Caco-2 (cell line): Measurements from ENCODE around the gene ASB10. TPM values are rescaled to one million over a fixed set of nuclear protein-coding genes. Genes with fewer than 3 reads are reported as not detected.
A peak's percentile ranks its signal among the peaks of the same experiment; 100 is the strongest.

ENCODE experiments used
- BruUV-seq: library from RNA; stranded (reverse); fragments of 400-500 nt; replicated peaks from 2 replicates; lab custom pipeline; 2021; lab: Mats Ljungman, UMichigan
- CTCF ChIA-PET: fragments of 300-600 bp; sonication (Branson Sonifier 250); formaldehyde crosslinking; loops from one replicate; lab custom pipeline; 2022; ENCODE audit warnings: antibody characterized with exemption; lab: Charles Lee
- POLR2A ChIA-PET: fragments of 300-600 bp; sonication (Branson Sonifier 250); formaldehyde crosslinking; loops from one replicate; lab custom pipeline; 2022; ENCODE audit warnings: antibody characterized with exemption; lab: Charles Lee
- DNase-seq, 2 experiments: peaks; one replicate each; pipeline versions ENCODE4 v3.0.0 to v3.0.0-alpha.2; 2020 to 2022
- H3K27me3 ChIP-seq: replicated peaks from 2 replicates; pipeline ENCODE4 v1.6.0; 2011; ENCODE audit warnings: low read length; ENCODE audit not compliant: control insufficient read depth, insufficient read depth
- H3K36me3 ChIP-seq: 2 replicates; pipeline ENCODE4 v1.5.1; 2011; ENCODE audit warnings: low read length; ENCODE audit not compliant: control insufficient read depth, insufficient read depth
- H3K4me1 ChIP-seq: fragments of 250-450 bp; sonication (Bioruptor Pico); 2 replicates; pipeline ENCODE4 v1.5.1; 2020; ENCODE audit warnings: mild to moderate bottlenecking
- H3K4me3 ChIP-seq: 2 replicates; pipeline ENCODE4 v1.5.1; 2011; ENCODE audit warnings: low read depth, mild to moderate bottlenecking, control low read depth, low read length
- H3K9me3 ChIP-seq: fragments of 250-450 bp; sonication (Bioruptor Pico); 2 replicates; pipeline ENCODE4 v1.5.1; 2020; ENCODE audit warnings: mild to moderate bottlenecking, moderate library complexity
- H3K27ac Mint-ChIP-seq: one replicate; pipeline ENCODE4 v1.8.0; 2022; ENCODE audit warnings: mixed read lengths; ENCODE audit not compliant: unreplicated experiment
- H3K27me3 Mint-ChIP-seq: one replicate; pipeline ENCODE4 v1.8.0; 2022; ENCODE audit warnings: mixed read lengths; ENCODE audit not compliant: insufficient read depth, unreplicated experiment
- H3K36me3 Mint-ChIP-seq: one replicate; pipeline ENCODE4 v1.8.0; 2022; ENCODE audit warnings: mild to moderate bottlenecking, mixed read lengths; ENCODE audit not compliant: insufficient read depth, unreplicated experiment
- H3K4me1 Mint-ChIP-seq: one replicate; pipeline ENCODE4 v1.8.0; 2022; ENCODE audit warnings: low read depth, mixed read lengths; ENCODE audit not compliant: unreplicated experiment
- H3K4me3 Mint-ChIP-seq: one replicate; pipeline ENCODE4 v1.8.0; 2022; ENCODE audit warnings: mild to moderate bottlenecking, moderate library complexity, mixed read lengths; ENCODE audit not compliant: unreplicated experiment
- H3K9me3 Mint-ChIP-seq: one replicate; pipeline ENCODE4 v1.8.0; 2022; ENCODE audit warnings: mixed read lengths; ENCODE audit not compliant: unreplicated experiment
- intact Hi-C: fragments of 100-400 bp; cut with micrococcal nuclease; formaldehyde crosslinking; loops from one replicate; pipeline ENCODE4 v1.10.0; 2022; ENCODE audit not compliant: unreplicated experiment
- total RNA-seq: library from RNA; stranded (reverse); gene quantifications from 2 replicates; pipeline ENCODE4 v1.2.3, GENCODE V29; 2022
- TF ChIP-seq, protein P1 (sequence below), 2 experiments: fragments of 200-600 bp in 1 of 2; IDR thresholded peaks; 1 replicate in 1 of 2; 2 replicates in 1 of 2; pipeline versions ENCODE4 v1.5.1 to v1.8.0; 2011 to 2022; ENCODE audit warnings: antibody characterized with exemption in 1 of 2, control low read depth in 1 of 2, inconsistent platforms in 1 of 2, low read depth in 1 of 2, low read length in 1 of 2, mild to moderate bottlenecking in 1 of 2, moderate library complexity in 1 of 2; ENCODE audit not compliant: insufficient read depth in 1 of 2, severe bottlenecking in 1 of 2, unreplicated experiment in 1 of 2

ASB10 gene
- total RNA-seq, 1 experiment from 2014 or later: not detected

DNA sequence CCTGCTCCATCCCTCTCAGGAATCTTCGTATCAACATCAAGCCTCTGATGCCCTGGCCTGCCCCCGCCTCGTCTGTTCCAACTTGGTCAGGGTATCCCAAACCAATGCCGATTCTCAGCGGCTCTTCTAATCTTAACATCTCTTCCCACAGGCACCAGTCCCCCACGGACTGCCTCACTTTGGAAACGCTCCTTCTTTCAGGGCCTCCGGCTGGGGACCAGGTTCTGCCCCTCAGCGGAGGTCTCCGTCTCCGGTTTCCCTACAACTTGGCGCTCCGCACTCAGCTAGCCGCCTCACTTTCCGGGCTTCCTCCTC lies 39.5 kb upstream of the ASB10 start:
- no peak for DNase-seq
- Mint-ChIP-seq H3K36me3 (peaks cover 44% of the 10 kb centered on the region), H3K4me3 (peak overlapping the region; percentile 88), H3K27ac (peak overlapping the region; percentile 82), H3K27me3 (no peaks in the 10 kb centered on the region), H3K4me1 (peaks cover 15% of the 10 kb centered on the region), H3K9me3 (no peaks in the 10 kb centered on the region)
- CTCF ChIA-PET: interaction anchor here (1.0 to 3.0 kb wide), 4 partner anchors 15 to 115 kb away, joined by 5 to 22 read pairs (median 6); no protein-coding TSS in a partner anchor
- POLR2A ChIA-PET: interaction anchor here (0.9 to 1.5 kb wide), 3 partner anchors 14 to 164 kb away, joined by 3 to 6 read pairs (median 3); partner anchors contain the start of gene NUB1
- intact Hi-C loops: no loop called here
- peaks cover 3% of the 10 kb centered on the region for H3K36me3 ChIP-seq
- peak overlapping the region; percentile 81 for H3K4me3 ChIP-seq
- TF ChIP-seq, protein P1, sequence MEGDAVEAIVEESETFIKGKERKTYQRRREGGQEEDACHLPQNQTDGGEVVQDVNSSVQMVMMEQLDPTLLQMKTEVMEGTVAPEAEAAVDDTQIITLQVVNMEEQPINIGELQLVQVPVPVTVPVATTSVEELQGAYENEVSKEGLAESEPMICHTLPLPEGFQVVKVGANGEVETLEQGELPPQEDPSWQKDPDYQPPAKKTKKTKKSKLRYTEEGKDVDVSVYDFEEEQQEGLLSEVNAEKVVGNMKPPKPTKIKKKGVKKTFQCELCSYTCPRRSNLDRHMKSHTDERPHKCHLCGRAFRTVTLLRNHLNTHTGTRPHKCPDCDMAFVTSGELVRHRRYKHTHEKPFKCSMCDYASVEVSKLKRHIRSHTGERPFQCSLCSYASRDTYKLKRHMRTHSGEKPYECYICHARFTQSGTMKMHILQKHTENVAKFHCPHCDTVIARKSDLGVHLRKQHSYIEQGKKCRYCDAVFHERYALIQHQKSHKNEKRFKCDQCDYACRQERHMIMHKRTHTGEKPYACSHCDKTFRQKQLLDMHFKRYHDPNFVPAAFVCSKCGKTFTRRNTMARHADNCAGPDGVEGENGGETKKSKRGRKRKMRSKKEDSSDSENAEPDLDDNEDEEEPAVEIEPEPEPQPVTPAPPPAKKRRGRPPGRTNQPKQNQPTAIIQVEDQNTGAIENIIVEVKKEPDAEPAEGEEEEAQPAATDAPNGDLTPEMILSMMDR (IDR thresholded peaks at IDR 0.05; ENCODE audit: insufficient read depth in 1 of 2, low read depth in 1 of 2, low read length in 1 of 2, severe bottlenecking in 1 of 2, unreplicated experiment in 1 of 2): no peak
- no TSS peak for BruUV-seq
- H3K4me1 ChIP-seq: peaks cover 15% of the 10 kb centered on the region
- no peaks in the 10 kb centered on the region for H3K27me3 ChIP-seq
- H3K9me3 ChIP-seq: no peaks in the 10 kb centered on the region

DNA sequence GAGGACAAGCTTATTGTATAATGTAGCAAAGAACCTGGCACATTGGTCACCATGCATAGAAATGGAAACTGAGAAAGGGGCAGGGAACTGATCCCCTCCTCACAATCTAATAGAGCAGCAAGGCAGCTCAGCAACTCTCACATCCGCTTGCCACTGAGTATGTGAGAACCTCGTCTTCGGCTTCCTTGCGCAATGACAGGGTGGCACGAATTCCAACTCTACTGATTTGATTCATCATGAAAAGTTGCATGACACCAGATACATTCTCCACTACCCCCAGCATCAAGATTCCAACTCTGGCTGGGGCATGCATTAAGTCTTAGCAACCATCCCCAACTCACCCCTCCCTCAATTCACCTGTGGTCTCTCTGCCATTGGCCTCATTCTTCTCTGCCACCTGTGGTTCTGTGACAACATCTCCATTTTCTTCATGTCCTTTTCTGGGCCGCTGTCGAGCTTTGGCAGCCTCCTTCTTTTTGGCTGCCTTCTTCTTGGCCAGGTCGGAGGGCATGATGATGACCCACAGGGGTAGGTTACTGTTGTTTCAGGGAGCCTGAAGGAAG lies 39.0 kb upstream of the ASB10 start:
- no peak overlapping the region for H3K27ac Mint-ChIP-seq

DNA sequence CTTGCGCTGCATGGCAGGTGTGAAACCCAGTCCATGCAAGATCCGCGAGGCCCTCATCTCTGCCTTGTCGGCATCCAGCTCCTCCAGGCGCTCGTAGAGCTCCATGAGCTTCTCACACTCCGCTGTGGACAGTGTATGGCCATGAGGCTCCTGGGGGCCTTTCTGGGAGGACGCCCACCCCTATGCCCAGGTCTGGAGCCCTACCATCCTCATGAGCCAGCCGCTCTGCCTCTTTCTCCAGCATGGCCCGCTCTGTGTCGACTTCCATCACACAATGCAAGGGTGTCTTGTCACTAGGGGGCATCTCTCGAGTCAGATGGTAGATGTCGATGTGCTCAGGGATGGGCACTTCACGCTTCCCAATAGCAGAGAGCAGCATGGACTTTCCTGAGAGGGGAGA lies 36.7 kb upstream of the ASB10 start:
- peaks cover 64% of the 10 kb centered on the region for H3K36me3 Mint-ChIP-seq
- H3K9me3 ChIP-seq: no peaks in the 10 kb centered on the region
- H3K27me3 ChIP-seq: no peaks in the 10 kb centered on the region
- H3K4me1 Mint-ChIP-seq: peaks cover 13% of the 10 kb centered on the region
- no peak overlapping the region for H3K4me3 ChIP-seq
- no TSS peak for BruUV-seq
- TF ChIP-seq, protein P1 (IDR thresholded peaks at IDR 0.05; ENCODE audit: insufficient read depth in 1 of 2, low read depth in 1 of 2, low read length in 1 of 2, severe bottlenecking in 1 of 2, unreplicated experiment in 1 of 2): no peak
- POLR2A ChIA-PET: no interaction called here
- H3K27ac Mint-ChIP-seq: no peak overlapping the region
- intact Hi-C loops: no loop called here
- no peak overlapping the region for H3K4me3 Mint-ChIP-seq
- H3K4me1 ChIP-seq: peaks cover 15% of the 10 kb centered on the region
- CTCF ChIA-PET: no interaction called here
- no peaks in the 10 kb centered on the region for H3K9me3 Mint-ChIP-seq
- no peaks in the 10 kb centered on the region for H3K27me3 Mint-ChIP-seq
- no peak for DNase-seq
- H3K36me3 ChIP-seq: peaks cover 3% of the 10 kb centered on the region

More for the DNA sequence above, 39.0 kb upstream of the ASB10 start:
- Mint-ChIP-seq H3K36me3 (peaks cover 44% of the 10 kb centered on the region), H3K4me3 (peak overlapping the region; percentile 88), H3K27me3 (no peaks in the 10 kb centered on the region), H3K9me3 (no peaks in the 10 kb centered on the region), H3K4me1 (peaks cover 13% of the 10 kb centered on the region)
- H3K4me1 ChIP-seq: peaks cover 15% of the 10 kb centered on the region
- TF ChIP-seq, protein P1 (IDR thresholded peaks at IDR 0.05; ENCODE audit: insufficient read depth in 1 of 2, low read depth in 1 of 2, low read length in 1 of 2, severe bottlenecking in 1 of 2, unreplicated experiment in 1 of 2): no peak
- no peaks in the 10 kb centered on the region for H3K27me3 ChIP-seq
- ChIA-PET POLR2A (interaction anchor here (0.6 kb wide), 1 partner anchor 198 kb away, joined by 4 read pairs; the partner anchor contains the start of gene ABCB8), CTCF (interaction anchor here (3.0 kb wide), 1 partner anchor 18 kb away, joined by 22 read pairs; no protein-coding TSS in a partner anchor)
- H3K36me3 ChIP-seq: peaks cover 3% of the 10 kb centered on the region
- TSS peak; percentile 25 for BruUV-seq
- intact Hi-C loops: no loop called here
- no peaks in the 10 kb centered on the region for H3K9me3 ChIP-seq
- DNase-seq: no peak
- peak overlapping the region; percentile 81 for H3K4me3 ChIP-seq
